Measurements from ENCODE around the gene PRMT1.

The PRMT1 gene

GRCh38 chr19:49640113-49640898 lies 36.8 kb upstream of the PRMT1 start, which contains the start of gene RRAS:
RRAS (minus strand) TSS chr19:49640143; CDS start chr19:49640098, 45 bp downstream.
- H3K27ac ChIP-seq (ENCODE audit: low read length): peak within 1 kb of the TSS; percentile 95
- peak within 1 kb of the TSS; percentile 98 for H3K9ac ChIP-seq (ENCODE audit: low read depth, low read length)
- H3K4me1 ChIP-seq (ENCODE audit: insufficient read depth, low read length): peaks cover 17% of the 10 kb centered on the region
- H3K27me3 ChIP-seq (ENCODE audit: insufficient read depth, low read length): peaks cover 12% of the 10 kb centered on the region
- H3K4me3 ChIP-seq (ENCODE audit: low read length): peak within 1 kb of the TSS; percentile 85
- no peaks in the 10 kb centered on the region for H3K36me3 ChIP-seq (ENCODE audit: insufficient read depth, low read depth, low read length)
- no peaks in the 10 kb centered on the region for H3K9me3 ChIP-seq (ENCODE audit: insufficient read depth, low read depth, low read length)

GRCh38 chr19:49641688-49642491 lies 35.2 kb upstream of the PRMT1 start, which contains the start of gene SCAF1:
SCAF1 (plus strand) TSS chr19:49642209; CDS start chr19:49645027, 2,818 bp downstream.
- H3K9ac ChIP-seq (ENCODE audit: low read depth, low read length): peak within 1 kb of the TSS; percentile 99
- H3K27me3 ChIP-seq (ENCODE audit: insufficient read depth, low read length): peaks cover 12% of the 10 kb centered on the region
- no peaks in the 10 kb centered on the region for H3K9me3 ChIP-seq (ENCODE audit: insufficient read depth, low read depth, low read length)
- peak within 1 kb of the TSS; percentile 99 for H3K4me3 ChIP-seq (ENCODE audit: low read length)
- H3K36me3 ChIP-seq (ENCODE audit: insufficient read depth, low read depth, low read length): peaks cover 13% of the 10 kb centered on the region
- peak within 1 kb of the TSS; percentile 95 for H3K27ac ChIP-seq (ENCODE audit: low read length)
- H3K4me1 ChIP-seq (ENCODE audit: insufficient read depth, low read length): peaks cover 17% of the 10 kb centered on the region

DNA sequence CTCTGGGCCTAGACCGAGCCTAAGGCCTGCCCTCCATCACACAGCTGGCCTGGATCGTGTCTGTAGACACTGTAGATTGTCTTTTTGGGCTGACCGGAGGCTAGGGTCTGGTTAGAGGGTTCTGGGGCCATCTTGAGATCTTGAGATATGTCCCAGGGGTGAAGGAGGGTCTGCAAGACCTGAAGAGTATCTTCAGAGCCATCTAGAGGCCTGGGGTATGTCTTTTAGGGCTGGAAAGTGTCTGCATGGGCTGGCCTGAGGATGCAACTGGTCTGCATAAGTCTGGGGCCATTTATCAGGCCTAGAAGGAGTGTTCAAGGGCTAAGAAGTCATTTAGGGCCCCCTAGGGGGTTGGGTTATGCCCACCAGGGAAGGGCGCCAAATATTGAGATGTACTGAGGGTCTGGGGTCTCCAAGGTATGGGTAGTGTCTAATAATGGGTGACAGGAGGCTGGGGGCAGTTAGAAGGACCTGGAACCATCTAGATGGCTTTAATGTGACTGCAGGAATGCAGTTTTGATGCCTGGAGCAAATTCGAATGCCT lies 34.5 kb upstream of the PRMT1 start:
- Histone ChIP-seq H3K27me3 (ENCODE audit: insufficient read depth, low read length) (peaks cover 12% of the 10 kb centered on the region), H3K9ac (ENCODE audit: low read depth, low read length) (peak overlapping the region; percentile 99), H3K4me3 (ENCODE audit: low read length) (peak overlapping the region; percentile 99), H3K9me3 (ENCODE audit: insufficient read depth, low read depth, low read length) (no peaks in the 10 kb centered on the region), H3K36me3 (ENCODE audit: insufficient read depth, low read depth, low read length) (peaks cover 20% of the 10 kb centered on the region), H3K4me1 (ENCODE audit: insufficient read depth, low read length) (peaks cover 17% of the 10 kb centered on the region), H3K27ac (ENCODE audit: low read length) (peak overlapping the region; percentile 93)

- Histone ChIP-seq H3K4me3 (ENCODE audit: low read length) (peak overlapping the region; percentile 99), H3K9ac (ENCODE audit: low read depth, low read length) (no peak overlapping the region; the same call in 1 of the 2 replicates), H3K36me3 (ENCODE audit: insufficient read depth, low read depth, low read length) (peaks cover 25% of the 10 kb centered on the region), H3K4me1 (ENCODE audit: insufficient read depth, low read length) (peaks cover 17% of the 10 kb centered on the region), H3K27me3 (ENCODE audit: insufficient read depth, low read length) (peaks cover 12% of the 10 kb centered on the region), H3K27ac (ENCODE audit: low read length) (no peak overlapping the region), H3K9me3 (ENCODE audit: insufficient read depth, low read depth, low read length) (no peaks in the 10 kb centered on the region)
These were observed 33.6 kb upstream of the PRMT1 start for GRCh38 chr19:49643466-49643865.

DNA sequence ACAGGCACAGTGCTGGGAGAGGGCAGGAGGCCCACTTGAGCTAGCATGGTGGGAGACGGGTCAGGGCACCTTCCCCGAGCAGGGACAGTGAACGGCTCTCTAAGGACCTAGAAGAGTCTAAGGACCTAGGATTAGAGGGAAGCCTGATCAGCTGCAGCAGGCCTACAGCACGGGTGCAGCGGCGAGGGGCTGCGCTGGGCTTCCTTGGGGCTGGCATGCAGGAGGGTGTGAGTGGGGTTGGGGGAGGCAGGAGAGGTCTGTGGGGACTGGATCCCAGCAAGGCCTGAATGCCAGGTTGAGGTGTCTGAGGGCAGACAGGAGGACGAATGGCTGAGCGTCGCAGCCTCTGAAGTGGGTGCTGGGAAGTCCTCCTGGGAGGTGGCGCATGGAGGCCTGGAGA lies 31.5 kb upstream of the PRMT1 start:
- peaks cover 12% of the 10 kb centered on the region for H3K4me1 ChIP-seq (ENCODE audit: insufficient read depth, low read length)
- no peak overlapping the region for H3K9ac ChIP-seq (ENCODE audit: low read depth, low read length)
- H3K9me3 ChIP-seq (ENCODE audit: insufficient read depth, low read depth, low read length): no peaks in the 10 kb centered on the region
- no peak overlapping the region for H3K27ac ChIP-seq (ENCODE audit: low read length)
- H3K4me3 ChIP-seq (ENCODE audit: low read length): no peak overlapping the region
- H3K36me3 ChIP-seq (ENCODE audit: insufficient read depth, low read depth, low read length): peaks cover 44% of the 10 kb centered on the region
- no peaks in the 10 kb centered on the region for H3K27me3 ChIP-seq (ENCODE audit: insufficient read depth, low read length)

DNA sequence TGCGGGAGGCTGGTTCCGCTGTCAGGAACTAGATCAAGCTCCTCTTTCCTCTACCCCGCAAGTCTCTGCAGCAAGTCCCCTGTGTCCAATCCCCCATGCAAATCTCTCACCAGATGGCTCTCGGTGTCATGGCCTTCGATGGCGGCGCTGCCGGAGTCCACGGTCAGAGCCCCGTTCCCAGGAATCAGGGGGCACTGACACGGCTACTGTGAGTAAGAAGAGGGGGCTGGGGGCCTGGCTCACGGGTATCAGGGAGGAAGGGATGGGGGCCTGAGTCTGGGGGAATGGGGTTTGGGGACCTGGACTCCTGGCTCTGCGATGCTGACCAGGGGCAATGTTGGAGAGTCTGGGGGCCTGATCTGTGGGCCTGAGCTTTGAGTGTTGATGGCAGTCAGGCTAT lies 31.1 kb upstream of the PRMT1 start:
- Histone ChIP-seq H3K27ac (ENCODE audit: low read length) (no peak overlapping the region), H3K9me3 (ENCODE audit: insufficient read depth, low read depth, low read length) (no peaks in the 10 kb centered on the region), H3K4me3 (ENCODE audit: low read length) (no peak overlapping the region), H3K36me3 (ENCODE audit: insufficient read depth, low read depth, low read length) (peaks cover 44% of the 10 kb centered on the region), H3K4me1 (ENCODE audit: insufficient read depth, low read length) (peaks cover 12% of the 10 kb centered on the region), H3K27me3 (ENCODE audit: insufficient read depth, low read length) (no peaks in the 10 kb centered on the region), H3K9ac (ENCODE audit: low read depth, low read length) (no peak overlapping the region)

DNA sequence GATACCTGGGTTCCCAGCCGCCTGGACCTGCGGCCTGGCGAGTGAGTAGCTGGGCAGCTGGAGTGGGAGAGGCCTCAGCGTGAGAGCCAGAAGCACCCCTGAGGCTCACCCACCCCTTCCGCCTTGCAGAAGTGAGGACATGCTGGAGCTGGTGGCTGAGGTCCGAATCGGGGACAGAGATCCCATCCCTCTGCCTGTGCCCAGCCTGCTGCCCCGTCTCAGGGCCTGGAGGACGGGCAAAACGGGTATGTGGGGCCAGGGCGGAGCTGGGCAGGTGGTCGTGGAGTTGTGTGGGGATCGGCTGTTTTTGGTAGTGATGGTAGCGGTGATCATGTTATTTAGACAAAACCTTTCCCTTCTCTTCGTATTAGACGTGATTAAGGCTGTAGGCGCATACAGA lies 30.5 kb upstream of the PRMT1 start:
- H3K27ac ChIP-seq (ENCODE audit: low read length): no peak overlapping the region
- H3K4me3 ChIP-seq (ENCODE audit: low read length): no peak overlapping the region
- H3K9ac ChIP-seq (ENCODE audit: low read depth, low read length): no peak overlapping the region
- H3K4me1 ChIP-seq (ENCODE audit: insufficient read depth, low read length): peaks cover 7% of the 10 kb centered on the region
- no peaks in the 10 kb centered on the region for H3K27me3 ChIP-seq (ENCODE audit: insufficient read depth, low read length)
- no peaks in the 10 kb centered on the region for H3K9me3 ChIP-seq (ENCODE audit: insufficient read depth, low read depth, low read length)
- H3K36me3 ChIP-seq (ENCODE audit: insufficient read depth, low read depth, low read length): peaks cover 44% of the 10 kb centered on the region

DNA sequence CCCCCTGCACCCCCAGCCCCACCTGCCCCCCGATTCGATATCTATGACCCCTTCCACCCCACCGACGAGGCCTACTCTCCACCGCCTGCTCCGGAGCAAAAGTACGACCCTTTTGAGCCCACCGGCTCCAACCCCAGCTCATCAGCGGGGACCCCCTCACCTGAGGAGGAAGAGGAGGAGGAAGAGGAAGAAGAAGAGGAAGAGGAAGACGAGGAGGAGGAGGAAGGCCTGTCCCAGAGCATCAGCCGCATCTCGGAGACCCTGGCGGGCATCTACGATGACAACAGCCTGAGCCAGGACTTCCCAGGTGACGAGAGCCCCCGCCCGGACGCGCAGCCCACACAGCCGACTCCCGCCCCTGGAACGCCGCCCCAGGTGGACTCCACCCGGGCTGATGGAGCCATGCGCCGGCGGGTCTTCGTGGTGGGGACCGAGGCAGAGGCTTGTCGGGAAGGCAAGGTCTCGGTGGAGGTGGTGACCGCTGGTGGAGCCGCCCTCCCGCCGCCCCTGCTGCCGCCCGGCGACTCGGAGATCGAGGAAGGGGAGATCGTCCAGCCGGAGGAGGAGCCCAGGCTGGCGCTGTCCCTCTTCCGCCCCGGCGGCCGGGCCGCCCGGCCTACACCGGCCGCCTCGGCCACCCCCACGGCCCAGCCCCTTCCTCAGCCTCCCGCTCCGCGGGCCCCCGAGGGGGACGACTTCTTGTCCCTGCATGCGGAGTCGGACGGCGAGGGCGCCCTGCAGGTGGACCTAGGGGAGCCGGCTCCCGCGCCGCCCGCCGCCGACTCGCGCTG lies 25.8 kb upstream of the PRMT1 start:
- H3K27me3 ChIP-seq (ENCODE audit: insufficient read depth, low read length): no peaks in the 10 kb centered on the region
- H3K9ac ChIP-seq (ENCODE audit: low read depth, low read length): no peak overlapping the region
- no peaks in the 10 kb centered on the region for H3K4me1 ChIP-seq (ENCODE audit: insufficient read depth, low read length)
- no peak overlapping the region for H3K27ac ChIP-seq (ENCODE audit: low read length)
- peaks cover 76% of the 10 kb centered on the region for H3K36me3 ChIP-seq (ENCODE audit: insufficient read depth, low read depth, low read length)
- H3K4me3 ChIP-seq (ENCODE audit: low read length): no peak overlapping the region
- no peaks in the 10 kb centered on the region for H3K9me3 ChIP-seq (ENCODE audit: insufficient read depth, low read depth, low read length)

DNA sequence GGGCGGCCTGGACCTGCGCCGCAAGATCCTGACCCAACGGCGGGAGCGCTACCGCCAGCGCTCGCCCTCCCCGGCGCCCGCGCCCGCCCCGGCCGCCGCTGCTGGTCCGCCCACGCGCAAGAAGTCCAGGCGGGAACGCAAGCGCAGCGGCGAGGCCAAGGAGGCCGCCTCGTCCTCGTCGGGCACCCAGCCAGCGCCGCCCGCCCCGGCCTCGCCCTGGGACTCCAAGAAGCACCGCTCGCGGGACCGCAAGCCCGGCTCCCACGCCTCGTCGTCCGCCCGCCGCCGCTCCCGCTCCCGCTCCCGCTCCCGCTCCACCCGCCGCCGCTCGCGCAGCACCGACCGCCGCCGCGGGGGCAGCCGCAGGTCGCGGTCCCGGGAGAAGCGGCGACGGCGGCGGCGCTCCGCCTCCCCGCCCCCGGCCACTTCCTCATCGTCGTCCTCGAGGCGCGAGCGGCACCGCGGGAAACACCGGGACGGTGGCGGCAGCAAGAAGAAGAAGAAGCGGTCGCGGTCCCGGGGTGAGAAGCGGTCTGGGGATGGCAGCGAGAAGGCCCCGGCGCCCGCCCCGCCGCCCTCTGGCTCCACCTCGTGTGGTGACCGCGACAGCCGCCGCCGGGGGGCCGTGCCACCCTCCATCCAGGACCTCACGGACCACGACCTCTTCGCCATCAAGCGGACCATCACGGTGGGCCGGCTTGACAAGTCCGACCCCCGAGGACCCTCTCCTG lies 25.1 kb upstream of the PRMT1 start:
- Histone ChIP-seq H3K27me3 (ENCODE audit: insufficient read depth, low read length) (no peaks in the 10 kb centered on the region), H3K4me1 (ENCODE audit: insufficient read depth, low read length) (no peaks in the 10 kb centered on the region), H3K4me3 (ENCODE audit: low read length) (no peak overlapping the region), H3K9me3 (ENCODE audit: insufficient read depth, low read depth, low read length) (no peaks in the 10 kb centered on the region), H3K36me3 (ENCODE audit: insufficient read depth, low read depth, low read length) (peaks cover 77% of the 10 kb centered on the region), H3K9ac (ENCODE audit: low read depth, low read length) (no peak overlapping the region), H3K27ac (ENCODE audit: low read length) (no peak overlapping the region)

DNA sequence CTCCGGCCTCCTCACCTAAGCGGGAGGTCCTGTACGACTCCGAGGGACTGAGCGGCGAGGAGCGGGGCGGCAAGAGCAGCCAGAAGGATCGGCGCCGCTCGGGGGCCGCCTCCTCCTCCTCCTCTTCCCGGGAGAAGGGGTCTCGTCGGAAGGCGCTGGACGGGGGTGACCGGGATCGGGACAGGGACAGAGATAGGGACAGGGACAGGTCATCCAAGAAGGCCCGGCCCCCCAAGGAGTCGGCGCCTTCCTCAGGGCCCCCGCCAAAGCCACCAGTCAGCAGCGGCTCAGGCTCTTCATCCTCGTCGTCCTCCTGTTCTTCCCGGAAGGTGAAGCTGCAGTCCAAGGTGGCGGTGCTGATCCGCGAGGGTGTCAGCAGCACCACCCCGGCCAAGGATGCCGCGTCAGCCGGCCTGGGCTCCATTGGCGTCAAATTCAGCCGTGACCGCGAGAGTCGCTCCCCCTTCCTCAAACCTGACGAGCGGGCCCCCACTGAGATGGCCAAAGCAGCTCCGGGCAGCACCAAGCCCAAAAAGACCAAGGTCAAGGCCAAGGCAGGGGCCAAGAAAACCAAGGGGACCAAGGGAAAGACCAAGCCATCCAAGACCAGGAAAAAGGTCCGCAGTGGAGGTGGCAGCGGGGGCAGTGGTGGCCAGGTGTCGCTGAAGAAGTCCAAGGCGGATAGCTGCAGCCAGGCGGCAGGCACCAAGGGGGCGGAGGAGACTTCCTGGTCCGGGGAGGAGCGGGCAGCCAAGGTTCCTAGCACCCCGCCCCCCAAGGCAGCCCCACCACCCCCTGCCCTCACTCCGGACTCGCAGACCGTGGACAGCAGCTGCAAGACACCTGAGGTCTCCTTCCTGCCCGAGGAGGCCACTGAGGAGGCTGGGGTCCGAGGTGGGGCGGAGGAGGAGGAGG lies 24.3 kb upstream of the PRMT1 start:
- no peaks in the 10 kb centered on the region for H3K9me3 ChIP-seq (ENCODE audit: insufficient read depth, low read depth, low read length)
- peaks cover 77% of the 10 kb centered on the region for H3K36me3 ChIP-seq (ENCODE audit: insufficient read depth, low read depth, low read length)
- H3K27ac ChIP-seq (ENCODE audit: low read length): no peak overlapping the region
- H3K27me3 ChIP-seq (ENCODE audit: insufficient read depth, low read length): no peaks in the 10 kb centered on the region
- H3K9ac ChIP-seq (ENCODE audit: low read depth, low read length): no peak overlapping the region
- no peaks in the 10 kb centered on the region for H3K4me1 ChIP-seq (ENCODE audit: insufficient read depth, low read length)
- H3K4me3 ChIP-seq (ENCODE audit: low read length): no peak overlapping the region

All from iPS-20b (cell line).